ENCODE measurements around the gene FAM120A.
"Not testable (repeated sequence)": the region's sequence is repeated elsewhere in the genome, so short reads cannot be mapped to it uniquely, and the experiment has no call there.

FAM120A gene

DNA sequence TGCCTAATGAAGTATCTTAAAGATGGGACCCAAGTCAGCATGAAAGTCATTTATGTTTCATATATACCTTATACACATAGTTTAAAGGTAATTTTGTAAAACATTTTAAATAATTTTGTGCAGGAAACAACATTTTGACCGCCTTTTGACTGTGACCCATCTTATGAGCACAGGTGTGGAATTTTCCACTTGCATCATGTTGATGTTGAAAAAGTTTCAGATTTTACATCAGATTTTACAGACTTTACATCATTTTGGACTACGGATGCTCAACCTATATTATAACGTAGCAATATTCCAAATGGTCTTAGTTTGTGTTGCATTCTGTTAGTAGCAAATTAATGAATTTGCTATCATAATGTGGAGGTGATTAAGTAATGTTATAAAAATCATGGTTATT is 23.6 kb downstream of the FAM120A start:
- no peak for DNase-seq

- no peak for DNase-seq
Observed at GRCh38 chr9:93475856-93476255, 24.4 kb downstream of the FAM120A start.

- no peak for DNase-seq
Observed at GRCh38 chr9:93476924-93477323, 25.4 kb downstream of the FAM120A start.

DNA sequence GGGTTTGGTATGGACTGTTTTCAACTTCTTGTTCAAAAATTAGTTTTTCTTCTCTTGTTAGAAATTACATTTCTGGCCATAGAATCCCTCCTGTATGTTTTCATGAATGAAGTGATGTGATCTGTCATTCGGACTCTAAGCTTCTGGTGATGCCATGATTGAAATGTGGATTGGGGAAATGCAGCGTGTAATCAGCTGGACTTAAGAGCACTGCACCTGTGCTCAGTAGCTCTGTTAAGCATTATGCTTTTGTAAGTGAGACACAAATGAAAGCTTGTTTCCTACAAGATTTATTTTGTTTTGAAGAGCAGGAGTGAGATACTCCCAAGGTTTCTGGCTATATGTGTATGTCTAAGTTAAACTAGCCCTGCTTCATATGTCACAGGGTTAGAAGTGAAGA is 25.9 kb downstream of the FAM120A start:
- no peak for DNase-seq

DNA sequence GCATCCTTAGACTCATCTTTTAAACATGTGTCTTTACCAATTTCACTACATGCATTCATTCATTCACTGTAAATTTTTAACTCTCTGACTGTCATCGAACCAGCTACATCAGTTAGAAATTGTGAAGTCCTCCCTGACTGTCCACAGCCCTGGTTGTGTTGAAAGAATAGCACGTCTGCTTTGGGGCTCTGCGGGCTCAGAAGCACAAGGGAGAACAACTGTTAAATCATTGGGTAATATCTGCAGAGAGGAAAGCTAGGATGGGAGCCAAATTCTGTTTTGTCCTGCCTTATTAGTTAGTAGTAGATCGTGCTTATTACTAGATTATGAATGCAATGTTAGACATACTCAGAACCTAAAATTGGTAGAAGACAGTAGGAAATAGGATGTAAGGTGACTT is 28.2 kb downstream of the FAM120A start:
- DNase-seq = no peak

GRCh38 chr9:93480262-93480661 is 28.8 kb downstream of the FAM120A start:
- DNase-seq = no peak

DNA sequence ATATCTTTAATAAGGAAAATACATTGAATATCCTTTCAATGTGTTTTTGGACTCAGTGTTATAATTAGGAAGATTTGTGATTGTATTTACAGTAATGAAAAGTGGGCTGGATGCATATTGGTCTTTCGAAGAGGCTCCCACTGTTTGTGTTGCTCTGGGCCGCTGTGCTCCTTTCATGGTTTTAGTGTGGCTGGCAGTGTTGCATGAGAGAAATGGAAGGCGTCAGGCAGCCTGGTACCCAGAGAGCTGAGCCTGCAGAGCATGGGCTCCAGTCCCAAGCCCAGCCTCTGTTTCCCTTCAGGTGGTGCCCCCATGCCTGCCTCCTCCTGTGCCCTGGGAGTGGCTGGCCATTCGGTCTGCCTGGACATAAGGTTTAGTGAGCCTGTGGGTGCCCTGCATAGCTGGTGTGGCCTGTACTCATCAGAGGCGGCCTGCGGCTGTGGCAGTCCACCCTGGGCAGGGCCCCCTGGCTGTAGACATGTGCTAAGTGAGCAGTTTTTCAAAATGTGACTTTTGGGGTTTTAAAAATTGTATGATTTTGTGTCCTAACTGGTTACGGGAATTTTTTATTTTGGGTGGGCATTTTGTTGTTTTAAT is 29.3 kb downstream of the FAM120A start:
- no peak for DNase-seq

DNA sequence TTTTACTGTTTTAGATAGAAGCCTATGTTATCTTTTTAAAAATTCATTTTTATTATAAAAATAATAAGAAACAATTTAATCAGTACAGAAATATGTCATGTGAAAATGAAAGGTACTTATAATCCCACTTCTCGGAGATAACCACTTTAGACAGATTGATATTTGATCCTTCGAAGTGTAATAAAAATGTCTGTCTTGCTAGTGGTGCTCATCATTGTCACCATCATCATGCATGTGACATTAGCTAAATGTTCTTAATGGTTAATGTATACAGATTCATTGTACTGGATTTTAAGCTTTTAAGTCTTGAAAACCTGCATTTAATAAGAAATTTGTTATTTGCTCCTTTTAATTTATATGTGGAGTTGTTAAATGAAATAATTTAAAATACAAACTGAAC is 32.0 kb downstream of the FAM120A start:
- no peak for DNase-seq

DNA sequence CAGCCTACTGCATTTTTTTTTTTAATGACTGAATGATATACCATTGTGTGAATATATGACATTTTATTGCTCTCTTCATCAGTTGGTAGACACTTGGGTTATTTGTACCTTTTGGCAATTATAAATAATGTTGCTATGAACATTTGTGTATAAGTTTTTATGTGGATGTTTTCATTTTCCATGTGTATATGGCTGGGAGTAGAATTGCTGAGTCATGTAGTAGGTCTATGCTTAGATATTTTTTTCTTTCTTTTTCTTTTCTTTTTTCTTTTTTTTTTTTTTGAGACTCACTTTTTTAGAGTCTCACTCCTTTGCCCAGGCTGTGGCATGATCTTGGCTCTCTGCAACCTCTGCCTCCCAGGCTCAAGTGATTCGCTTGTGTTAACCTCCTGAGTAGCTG is 34.8 kb downstream of the FAM120A start:
- no peak for DNase-seq

DNA sequence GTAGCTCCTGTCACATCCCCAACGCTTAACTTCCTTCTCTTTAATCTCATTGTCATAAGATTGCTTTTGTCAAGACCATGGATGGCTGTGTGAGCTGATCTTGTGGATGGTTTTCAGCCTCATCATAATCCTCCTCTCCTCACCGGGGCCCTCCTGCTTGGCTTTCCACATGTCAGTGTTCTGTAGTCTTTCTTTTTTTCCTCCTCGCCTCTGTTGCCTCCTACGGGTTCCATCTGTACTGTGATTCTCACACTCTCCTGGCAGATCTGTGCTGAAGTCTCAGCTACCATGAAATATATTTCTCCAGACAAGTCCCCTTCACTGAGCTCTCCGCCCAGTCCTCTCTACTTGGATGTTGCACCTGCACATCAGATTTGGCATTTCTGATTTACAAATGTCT is 36.8 kb downstream of the FAM120A start:
- DNase-seq = no peak

- no peak for DNase-seq
Observed at GRCh38 chr9:93491593-93492232, 40.2 kb downstream of the FAM120A start.

- no peak for DNase-seq
Observed at GRCh38 chr9:93492327-93492726, 40.8 kb downstream of the FAM120A start.

- no peak for DNase-seq
Observed at GRCh38 chr9:93493949-93494348, 42.5 kb downstream of the FAM120A start.

GRCh38 chr9:93496285-93496684 is 44.8 kb downstream of the FAM120A start:
- no peak for DNase-seq

DNA sequence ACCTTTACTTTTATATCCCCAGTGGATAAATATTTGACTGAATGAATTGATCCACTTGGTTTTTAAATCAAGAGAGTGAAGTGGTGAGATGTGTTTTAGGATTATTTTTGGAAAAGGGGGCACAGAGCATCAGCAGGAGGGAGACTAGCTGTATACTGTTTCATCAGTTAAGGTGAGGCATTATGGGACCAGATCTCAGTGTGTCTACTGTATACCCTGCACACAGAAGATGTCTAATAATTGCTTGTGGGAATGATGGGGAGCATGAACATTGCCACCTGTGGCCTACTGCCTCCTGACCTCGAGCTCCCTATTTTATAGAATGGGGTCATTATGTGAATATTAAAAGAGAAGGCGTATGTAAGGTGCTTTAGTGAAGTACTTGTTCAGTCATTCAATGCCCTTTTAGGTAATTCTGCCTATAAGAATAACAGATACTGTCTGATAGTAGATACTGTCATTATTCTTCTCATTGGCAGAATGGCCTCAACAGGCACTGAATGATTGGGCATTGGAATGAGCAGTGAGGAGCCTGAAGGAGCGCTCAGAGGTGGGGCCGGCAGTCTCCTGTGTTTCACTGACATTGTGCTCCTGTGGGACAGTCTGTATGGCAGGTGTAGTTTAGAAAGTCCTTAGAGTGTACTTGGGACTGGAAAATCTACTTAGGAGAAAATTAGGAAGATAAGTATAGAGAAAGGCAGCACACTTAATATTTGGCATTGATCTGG is 49.2 kb downstream of the FAM120A start:
- DNase-seq = no peak

- no peak for DNase-seq
Observed at GRCh38 chr9:93501406-93501805, 49.9 kb downstream of the FAM120A start.

DNA sequence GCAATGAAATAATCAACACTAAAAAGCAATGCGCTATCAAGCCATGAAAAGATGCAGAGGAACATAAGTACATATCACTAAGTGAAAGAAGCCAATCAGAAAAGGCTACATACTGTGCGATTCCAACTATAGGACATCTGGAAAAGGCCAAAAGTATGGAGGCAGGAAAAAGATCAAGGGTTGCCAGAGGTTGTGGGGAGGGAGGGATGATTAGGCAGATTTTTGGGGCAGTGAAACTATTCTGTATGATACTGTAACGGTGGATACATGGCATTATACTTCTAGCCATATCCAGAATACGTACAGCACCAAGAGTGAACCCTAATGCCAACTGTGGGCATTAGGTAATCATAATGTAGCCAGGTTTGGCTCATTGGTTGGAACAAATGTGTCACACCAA is 51.9 kb downstream of the FAM120A start:
- DNase-seq = no peak

- DNase-seq = no peak
Observed at GRCh38 chr9:93505541-93506132, 54.2 kb downstream of the FAM120A start.

DNA sequence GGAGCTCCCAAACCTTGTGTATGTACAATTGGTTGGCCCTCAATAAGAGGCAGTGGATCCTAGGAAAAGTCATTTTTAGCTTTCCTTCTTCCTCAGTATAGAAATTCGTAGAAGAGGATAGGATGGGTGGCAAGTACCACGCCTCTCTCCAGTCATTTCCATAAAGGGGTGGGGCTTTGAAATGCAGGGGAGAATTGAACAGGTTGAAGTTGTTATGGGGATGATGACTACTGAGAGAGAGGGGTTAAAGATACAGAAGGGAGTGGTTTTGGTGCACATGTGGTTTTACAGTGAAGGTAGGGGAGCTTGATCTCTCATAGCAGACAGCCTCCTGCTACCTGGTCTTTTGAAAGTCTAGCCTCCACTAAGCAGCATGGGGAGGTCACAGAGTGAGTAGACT is 56.3 kb downstream of the FAM120A start:
- DNase-seq = no peak

GRCh38 chr9:93508207-93508606 is 56.7 kb downstream of the FAM120A start:
- DNase-seq = no peak

GRCh38 chr9:93509084-93509483 is 57.6 kb downstream of the FAM120A start:
- DNase-seq = no peak

GRCh38 chr9:93510041-93510440 is 58.6 kb downstream of the FAM120A start:
- DNase-seq = no peak

- not testable (repeated sequence) for DNase-seq
Observed at GRCh38 chr9:93511228-93511627, 59.7 kb downstream of the FAM120A start.

All from activated gamma-delta T cell treated with Interleukin-2 at 50 U/mL for 16 hours (primary cell).